NCI-H510A treated with DMSO at 0.1 percent for 48 hours (cell line): ENCODE results near the gene ATP7B.
"Not testable (repeated sequence)": the region's sequence is repeated elsewhere in the genome, so short reads cannot be mapped to it uniquely, and the experiment has no call there.

Experiments used
- DNase-seq: peaks from one replicate; lab custom pipeline; 2025; lab: John Stamatoyannopoulos, UW

ATP7B gene

DNA sequence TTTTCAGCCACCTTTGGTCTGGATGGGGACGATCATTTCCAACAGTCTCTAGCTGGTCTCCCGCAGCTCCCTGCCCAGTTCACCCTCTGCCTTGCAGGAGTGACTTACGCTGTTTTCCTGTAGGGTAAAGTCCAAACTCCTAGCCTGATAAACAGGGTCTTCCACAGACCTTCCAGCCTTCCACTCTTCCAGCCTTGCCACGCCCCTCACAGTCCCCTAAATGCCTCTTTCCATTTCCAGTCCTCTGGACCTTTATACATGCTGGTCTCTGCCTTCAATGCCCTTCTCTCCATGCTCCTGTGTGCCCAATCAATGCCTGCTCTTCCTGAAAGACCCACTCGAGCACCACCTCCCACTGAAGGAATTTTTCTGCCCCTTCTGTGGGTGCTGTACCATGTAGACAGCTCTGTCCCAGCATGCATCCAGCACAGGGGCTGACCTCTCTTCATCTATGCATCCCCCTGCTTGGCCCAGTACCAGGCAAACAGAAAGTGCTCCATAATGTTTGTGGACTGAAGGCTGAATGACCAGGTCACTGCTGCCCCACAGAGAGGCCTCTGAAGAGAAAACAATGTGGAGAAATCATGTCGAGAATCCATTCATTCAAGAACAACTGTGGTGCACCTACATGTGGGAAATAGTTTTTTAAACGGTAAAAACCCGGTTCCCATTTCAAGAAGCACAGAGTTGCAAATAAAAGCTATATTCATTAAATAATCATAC is 4.6 kb downstream of the ATP7B start:
- no peak for DNase-seq

GRCh38 chr13:52005841-52006522 is 5.3 kb downstream of the ATP7B start:
- no peak for DNase-seq

DNA sequence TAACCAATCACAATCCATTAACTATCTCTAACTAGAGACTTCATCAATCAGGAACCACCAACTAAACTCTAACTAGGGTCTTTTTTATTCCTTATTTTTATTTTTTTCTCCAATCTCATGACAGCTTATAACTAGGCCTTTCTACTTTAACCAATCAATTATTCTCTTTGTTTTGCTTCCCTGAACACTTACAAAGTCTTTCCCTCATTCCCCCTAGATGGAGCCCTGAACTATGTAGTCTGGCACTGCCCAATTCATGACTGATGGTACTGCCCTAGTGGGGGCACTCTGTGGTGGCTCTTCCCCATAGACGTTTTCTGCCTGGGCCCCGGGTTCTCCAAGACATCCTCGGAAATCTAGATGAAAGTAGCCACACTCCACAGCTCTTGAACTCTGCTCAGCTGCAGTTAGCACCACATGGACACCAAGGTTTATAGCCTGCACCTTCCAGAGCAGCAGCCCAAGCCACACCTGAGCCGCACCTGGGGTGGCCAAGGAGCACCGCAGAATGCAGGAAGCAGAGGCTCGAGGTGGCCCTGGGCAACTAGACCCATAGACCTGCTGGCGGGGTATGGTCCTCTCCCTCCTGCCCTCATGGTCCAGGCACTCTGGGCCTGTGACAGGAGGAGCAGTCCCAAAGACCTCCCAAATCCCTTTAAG is 6.6 kb downstream of the ATP7B start:
- DNase-seq = no peak

GRCh38 chr13:52003541-52003940 is 7.7 kb downstream of the ATP7B start:
- no peak for DNase-seq

DNA sequence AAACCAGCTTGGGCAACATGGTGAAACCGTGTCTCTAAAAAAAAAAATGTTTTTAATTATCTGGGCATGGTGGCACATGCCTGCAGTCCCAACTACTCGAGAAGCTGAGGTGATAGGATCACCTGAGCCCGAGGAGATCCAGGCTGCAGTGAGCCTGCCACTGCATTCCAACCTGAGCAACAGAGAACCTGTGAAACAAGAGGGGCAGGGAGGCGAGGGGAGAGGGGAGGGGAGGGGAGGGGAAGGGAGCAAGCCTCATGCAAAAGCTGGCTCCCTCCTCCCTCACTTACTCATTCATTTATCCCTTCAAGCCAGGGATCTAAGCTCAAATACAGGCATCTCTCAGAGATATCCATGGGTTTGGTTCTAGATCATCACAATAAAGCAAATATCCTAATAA is 8.9 kb downstream of the ATP7B start:
- no peak for DNase-seq

DNA sequence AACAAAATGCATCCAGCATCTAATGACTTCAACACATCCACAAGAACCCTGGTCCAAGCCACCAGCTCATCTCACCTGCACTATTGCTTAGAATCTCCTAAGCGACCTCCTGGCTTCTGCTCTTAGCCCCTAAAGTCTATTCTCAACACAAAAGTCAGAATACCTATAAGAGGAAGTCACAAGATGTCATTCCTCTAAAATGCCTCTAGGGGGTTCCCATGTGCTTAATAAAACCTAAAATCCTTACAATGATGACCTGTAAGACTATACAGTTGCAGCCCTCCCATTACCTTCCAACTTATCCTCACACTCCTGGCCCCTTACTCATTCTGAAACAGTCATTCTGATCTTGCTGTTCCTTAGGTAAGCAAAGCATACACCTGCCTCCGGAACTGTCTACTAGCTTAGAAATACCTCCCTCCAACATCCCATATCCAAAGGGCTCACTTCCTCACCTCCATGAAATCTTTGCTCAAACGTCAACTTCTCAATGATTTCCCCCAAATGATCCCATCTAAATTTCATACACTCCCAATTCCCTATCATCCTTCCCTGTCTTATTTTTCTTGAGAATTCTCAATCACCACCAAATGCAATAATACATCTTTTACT is 10.0 kb downstream of the ATP7B start:
- peak; percentile 23 for DNase-seq

- DNase-seq = no peak
Observed at GRCh38 chr13:51999921-52000320, 11.3 kb downstream of the ATP7B start.

GRCh38 chr13:51999510-51999911 is 11.7 kb downstream of the ATP7B start:
- no peak for DNase-seq

- peak; percentile 25 for DNase-seq
Observed at GRCh38 chr13:51998723-51999509, 12.3 kb downstream of the ATP7B start.

DNA sequence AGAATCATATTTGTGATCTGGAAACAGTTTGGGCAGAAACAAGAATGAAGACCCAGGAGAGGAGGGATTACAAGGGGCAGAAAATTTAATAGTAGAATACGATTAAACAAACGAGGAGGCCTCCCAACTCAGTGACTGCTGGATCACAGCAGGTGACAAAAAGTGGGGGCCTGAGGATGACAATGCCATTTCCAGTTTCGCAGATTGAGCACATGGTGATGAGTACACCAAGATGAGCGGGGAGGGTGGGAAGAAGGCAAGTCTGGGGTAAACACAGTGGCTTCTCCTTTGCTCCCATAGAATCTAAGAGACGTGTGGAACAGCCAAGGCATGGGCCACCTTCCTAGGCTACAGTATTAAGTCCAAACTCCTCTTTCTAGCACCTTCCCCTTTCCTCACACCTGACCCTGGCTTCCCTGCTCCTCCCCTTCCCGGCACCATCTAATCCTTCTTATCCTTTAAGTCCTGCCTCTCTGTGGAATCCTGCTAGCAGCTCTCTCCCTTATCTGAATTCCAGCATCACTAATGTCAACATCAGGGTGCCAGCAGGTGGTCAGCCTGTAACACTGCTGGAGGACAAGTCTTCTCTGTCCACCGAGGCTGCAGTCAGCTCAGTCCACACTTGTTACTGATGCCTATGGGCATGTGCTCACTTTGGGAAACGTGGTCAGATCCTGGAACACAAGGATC is 13.5 kb downstream of the ATP7B start:
- DNase-seq = peak; percentile 38

GRCh38 chr13:51997186-51997585 is 14.1 kb downstream of the ATP7B start:
- DNase-seq = no peak

DNA sequence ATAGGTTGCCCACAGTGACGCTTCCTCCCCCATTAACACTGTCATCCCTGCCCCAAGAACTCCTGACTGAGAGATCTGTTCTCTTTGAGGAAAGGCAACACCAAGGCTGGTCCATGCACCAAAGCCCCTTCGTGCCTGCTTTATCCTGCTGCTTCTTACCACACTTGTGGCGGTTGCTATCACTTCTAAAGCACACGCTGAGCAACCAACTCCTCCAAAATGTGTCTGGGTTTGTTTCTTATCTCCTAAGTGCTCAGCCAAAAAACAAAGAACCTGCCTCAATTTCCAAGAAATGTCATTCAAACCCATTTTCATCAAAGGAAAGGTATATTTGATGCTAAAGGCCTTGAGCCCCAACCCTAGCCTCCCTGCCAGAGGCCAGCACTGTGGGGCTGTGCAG is 14.6 kb downstream of the ATP7B start:
- DNase-seq = no peak

- DNase-seq = no peak
Observed at GRCh38 chr13:51995677-51996551, 15.3 kb downstream of the ATP7B start.

- no peak for DNase-seq
Observed at GRCh38 chr13:51993713-51994112, 17.5 kb downstream of the ATP7B start.

DNA sequence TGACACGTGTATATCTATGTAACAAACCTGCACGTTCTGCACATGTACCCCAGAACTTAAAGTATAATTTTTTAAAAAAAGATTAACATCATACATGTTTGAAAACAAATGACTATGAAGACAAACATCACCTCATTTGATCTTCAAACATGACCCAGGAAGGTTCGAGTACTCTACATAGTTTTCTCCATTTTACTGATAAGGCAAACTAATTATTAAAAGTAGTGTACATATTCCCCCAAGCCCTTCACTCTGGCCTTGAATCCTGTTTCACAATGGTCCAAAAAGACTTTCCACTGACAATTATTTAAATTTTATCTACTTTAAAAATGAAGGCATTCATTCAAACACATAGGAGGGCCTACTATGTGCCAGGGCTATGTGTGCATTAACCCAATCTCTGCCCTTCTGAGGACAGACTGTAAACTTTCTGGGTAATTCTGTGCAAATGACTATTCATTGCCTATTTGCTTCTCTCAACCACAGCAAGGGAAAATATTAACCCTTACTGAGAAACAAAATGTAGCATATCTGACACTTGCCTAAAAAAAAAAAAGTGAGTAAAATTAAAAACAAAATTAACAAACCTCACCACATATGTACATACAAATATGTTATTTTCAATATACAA is 22.1 kb downstream of the ATP7B start:
- no peak for DNase-seq

- not testable (repeated sequence) for DNase-seq
Observed at GRCh38 chr13:51984904-51985303, 26.3 kb downstream of the ATP7B start.

DNA sequence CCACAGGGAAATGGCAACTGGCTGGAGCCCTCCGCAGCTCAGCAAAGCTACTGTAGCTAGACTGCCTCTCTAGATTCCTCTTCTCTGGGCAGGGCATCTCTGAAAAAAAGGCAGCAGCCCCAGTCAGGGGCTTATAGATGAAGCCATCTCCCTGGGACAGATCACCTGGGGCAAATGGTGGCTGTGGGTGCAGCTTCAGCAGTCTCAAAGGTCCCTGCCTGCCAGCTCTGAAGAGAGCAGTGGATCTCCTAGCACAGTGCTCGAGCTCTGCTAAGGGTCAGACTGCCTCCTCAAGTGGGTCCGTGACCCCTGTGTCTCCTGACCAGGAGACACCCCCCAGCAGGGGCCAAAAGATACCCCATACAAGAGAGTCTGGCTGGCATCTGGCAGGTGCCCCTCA is 28.0 kb downstream of the ATP7B start:
- not testable (repeated sequence) for DNase-seq

DNA sequence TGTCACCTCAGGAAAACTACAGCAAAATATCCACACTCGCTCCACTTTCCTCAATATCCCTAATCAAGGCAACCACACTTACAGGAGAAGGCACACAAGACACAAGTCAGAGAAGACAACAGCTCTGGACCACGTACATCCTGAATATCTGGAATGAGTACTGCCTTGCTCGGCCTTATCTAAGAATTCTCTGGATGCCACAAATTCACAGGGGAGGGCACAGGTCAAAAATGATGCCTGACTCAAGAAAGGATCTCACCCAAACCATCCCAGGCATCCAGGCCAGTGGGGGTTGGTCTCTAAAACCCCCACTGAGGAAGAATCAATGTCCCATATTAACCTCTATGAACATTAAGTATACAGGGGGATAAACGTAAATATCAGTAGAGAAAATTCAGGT is 29.9 kb downstream of the ATP7B start:
- DNase-seq = no peak

DNA sequence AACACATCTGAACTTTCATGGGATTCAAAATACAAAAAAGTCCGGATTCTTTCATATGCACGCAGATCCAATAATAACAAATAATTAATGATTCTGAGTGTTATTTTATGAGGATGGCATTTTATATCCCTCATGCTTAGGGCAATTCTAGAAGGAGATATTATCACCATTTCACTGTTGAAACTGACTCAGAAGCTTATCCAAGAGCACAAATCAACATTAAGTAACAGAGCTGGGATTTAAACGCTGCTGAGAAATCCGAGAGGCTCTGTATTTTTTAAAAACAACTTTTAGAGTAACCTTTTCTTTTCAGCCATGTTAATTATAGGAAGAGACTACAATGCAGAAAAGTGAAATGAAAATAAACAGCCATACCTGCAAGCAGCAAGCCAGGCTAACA is 30.3 kb downstream of the ATP7B start:
- DNase-seq = no peak
